GM21526 (cell line): ENCODE data around the gene TBC1D16.

ENCODE experiments used
- ATAC-seq: cut with Tn5 transposase; IDR thresholded peaks from one replicate; pipeline ENCODE4 v1.9.1; 2021; ENCODE audit warnings: moderate library complexity; ENCODE audit not compliant: unreplicated experiment, low FRiP score

Gene TBC1D16

GRCh38 chr17:80026359-80027042, 9.2 kb downstream of the TBC1D16 start:
- ATAC-seq = no peak

DNA sequence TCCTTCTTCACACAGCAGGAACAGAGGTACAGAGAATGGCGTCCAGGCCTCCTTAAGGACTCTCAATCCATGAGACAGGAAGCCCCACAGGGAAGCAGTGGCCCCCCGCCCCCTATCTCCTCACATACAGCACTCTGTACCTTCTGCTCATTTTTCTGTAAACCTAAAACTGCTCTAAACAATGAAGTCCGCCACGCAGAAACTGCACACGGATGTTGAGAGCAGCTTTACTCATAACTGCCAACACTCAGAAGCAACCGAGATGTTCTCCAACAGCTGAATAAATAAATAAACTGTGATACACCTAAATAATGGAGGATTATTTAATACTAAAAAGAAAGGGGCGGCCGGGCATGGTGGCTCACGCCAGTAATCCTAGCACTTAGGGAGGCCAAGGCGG, 9.9 kb downstream of the TBC1D16 start:
- no peak for ATAC-seq

DNA sequence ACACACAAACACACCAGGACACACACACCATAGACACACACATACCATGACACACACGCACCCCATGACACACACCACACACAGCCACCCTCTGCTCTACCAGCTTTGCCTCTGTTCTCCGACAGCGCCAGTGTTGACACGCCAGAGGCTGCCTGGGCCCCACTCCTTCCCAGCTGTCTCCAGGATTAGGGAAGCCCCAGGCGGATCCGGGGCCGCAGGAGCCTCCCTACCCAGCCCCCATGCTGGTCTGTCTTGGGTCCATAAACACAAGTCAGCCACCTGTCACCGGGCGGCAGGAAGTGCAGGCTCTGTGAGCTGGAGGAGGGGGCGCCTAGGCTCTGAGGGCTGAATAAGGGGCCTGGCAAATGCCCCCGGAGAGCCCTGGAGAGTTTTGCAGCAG, 10.5 kb downstream of the TBC1D16 start:
- no peak for ATAC-seq

- no peak for ATAC-seq
Observed at GRCh38 chr17:80024206-80024972, 11.3 kb downstream of the TBC1D16 start.

DNA sequence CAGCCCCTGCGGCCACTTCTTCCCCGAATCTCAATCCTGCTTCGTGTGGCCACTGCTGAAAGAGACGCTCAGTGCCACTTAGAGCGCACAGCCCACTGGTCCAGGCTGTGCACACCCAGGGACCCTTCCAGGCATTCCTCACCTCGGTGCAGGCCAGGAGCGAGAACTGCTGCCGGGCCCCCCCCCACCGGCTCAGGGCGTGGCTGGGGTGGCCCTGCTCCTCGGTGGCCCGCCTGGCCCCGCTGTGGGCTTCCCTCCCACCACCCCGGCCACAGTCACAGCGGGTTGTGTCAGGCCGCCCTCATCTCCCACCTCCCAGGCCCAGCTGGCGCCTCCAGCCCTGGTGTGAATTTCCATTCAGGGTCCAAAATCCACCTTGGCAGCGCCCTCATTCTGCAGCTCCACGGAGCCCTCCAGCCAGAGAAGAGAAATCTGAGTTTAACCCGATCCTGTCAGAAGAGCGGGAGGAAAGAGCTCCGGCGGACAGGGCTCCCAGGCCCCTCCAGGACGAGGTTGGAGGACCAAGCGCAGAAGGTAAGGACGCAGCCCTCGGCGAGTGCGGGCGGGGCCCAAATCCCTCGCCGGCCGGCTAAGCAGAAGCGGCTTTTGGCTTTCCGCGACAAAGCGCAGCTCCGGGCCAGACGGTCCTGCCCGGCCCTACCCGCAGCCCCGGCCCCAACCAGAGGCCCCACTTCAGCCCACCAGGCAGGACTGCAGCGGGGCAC, 12.0 kb downstream of the TBC1D16 start:
- no peak for ATAC-seq

DNA sequence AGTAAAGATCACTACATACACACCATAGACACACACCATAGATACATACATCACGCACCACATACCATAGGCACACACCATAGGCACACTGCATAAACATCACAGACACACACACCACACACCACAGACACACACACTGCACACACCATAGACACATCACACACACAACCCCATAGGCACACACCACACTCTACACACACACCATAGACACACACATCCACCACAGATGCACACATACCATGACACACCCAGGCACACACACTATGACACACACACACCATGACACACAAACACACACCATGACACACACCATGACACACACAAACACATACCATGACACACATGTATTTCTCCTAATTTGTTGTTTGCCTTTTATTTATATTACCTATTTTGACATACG, 14.1 kb downstream of the TBC1D16 start:
- ATAC-seq = no peak

DNA sequence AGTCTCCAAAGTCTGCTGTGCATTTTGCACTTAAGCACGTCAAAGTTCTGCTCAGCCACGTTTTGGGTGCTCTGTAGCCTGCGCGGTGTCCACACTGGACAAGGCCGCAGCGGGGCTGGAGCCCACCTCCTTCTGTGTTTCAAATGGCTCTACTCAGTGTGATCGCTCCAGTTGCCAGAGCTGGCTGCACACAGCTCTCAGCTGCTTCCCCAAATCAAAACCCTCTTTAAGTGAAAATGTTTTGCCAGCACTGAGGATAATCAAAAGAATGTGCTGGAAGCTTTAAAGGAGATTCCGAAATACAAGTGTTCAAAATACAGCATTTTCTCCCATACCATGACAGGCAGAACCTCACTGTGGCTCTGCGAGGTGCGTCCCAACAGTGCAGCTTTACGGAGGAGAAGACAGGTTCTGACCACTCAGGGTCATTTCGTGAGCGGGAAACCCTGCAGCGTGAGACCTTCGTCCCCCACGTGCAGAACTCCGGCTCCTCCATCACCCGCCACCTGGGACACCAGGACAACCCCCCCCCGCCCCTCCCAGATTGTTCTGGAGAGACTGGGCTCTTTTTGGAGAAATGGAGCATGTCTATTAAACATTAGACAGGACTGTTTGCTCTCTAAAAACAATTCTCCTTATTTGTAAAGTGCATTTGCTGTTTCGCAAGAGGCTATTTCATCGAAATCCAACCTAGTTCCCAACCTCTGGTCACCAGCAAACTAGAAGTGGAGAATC, 16.6 kb downstream of the TBC1D16 start:
- no peak for ATAC-seq

GRCh38 chr17:80017226-80018010, 18.3 kb downstream of the TBC1D16 start:
- ATAC-seq = no peak

DNA sequence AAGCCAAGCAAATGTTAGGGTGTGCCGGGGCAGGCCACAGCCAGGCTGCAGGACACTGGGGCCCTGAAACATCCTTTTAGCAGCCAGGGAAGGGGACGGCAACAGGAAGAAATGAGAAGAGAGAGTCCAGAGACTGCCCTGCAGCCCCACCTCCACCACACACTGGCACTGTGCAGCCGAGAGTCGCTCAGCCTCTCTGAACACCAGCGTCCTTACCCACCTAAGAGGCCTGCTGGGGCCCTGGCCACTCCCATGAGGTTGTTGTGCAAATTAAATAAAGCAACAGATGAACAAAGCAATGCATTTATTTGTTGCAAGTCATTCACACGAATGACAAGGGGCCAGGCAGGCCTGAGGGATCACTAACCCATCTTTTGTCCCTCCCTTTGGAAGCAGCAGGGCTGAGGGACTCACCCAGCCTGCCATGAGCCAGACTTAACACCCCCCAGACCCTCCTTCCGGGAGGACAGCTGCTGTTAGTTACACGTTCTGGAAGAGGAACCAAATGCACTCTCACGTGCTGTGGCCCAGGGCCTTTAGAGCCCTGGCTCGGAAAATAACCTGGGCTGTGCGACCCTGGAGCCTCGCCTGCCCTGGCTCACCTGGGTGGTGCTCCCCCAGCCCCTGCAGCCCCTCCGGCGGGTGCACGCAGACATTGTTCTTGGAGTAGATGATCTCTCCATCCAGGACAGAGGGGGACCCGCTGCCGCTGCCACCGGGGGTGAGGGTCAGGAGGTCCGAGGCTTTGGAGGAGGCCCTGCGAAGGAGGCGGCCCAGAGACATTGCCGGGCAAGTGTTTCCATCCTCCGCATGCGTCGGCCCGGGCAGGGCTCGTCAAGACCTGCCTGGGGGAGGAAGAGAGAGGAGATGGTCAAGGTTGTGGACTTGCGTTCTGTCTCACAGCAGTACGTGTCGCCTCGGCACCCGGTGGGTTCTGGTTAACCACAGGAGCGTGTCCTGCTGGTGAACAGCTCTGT, 22.6 kb downstream of the TBC1D16 start:
- ATAC-seq = no peak

DNA sequence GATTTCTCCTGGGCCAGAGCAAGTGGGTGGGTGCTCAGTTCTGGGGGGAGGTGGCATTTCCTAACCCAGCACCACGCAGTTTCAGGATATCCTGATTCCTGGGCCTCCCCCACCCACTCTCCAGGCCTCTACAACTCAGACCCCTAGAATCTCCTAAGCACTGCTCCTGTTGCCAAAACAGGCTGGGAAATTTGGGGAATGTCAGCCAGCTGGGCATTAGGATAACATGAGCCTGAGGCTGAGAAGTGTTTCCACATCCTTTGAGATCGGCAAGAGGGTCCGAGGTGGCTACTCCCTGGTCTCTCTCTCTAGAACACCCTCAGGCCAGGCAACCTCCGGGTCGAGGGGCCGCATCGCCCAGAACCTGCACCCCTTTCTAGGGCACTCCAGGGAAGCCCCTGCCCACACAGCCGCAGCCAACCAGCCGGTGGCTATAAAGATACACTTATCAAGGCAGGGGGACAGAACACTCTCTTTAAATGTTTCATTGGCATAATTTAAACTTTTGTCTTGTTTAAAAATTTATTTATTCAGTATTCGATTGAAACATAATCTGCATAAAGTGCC, 23.6 kb downstream of the TBC1D16 start:
- no peak for ATAC-seq

DNA sequence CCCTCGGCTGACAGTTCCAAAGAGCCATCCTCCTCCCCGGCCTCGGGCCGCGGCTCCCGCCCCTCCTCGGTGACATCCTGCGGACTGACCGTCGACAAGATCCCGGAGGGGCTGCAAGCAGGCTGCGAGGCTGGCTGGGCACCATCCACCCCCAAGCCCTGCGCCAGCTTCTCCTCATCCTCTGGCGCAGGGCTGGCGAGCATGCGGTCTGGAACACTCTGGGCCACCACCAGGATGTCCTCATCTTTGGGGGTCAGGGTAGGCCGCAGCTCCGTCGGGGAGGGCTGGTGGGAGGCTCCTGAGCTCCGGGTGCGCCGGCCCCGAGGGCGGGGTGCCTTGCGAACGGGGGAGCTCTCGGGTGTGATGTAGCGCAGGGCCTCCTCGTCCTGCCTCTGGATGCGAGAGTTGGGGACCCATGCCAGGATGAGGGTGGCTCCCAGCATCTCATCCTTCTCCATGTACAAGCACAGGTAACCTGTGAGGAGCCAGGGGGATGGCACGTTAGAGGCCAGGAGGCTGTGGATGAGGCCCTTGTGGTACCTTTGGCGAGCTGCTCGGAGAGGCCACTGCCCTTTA, 25.3 kb downstream of the TBC1D16 start:
- no peak for ATAC-seq

- no peak for ATAC-seq
Observed at GRCh38 chr17:80009391-80010282, 26.0 kb downstream of the TBC1D16 start.

- no peak for ATAC-seq
Observed at GRCh38 chr17:80008848-80009247, 26.8 kb downstream of the TBC1D16 start.

DNA sequence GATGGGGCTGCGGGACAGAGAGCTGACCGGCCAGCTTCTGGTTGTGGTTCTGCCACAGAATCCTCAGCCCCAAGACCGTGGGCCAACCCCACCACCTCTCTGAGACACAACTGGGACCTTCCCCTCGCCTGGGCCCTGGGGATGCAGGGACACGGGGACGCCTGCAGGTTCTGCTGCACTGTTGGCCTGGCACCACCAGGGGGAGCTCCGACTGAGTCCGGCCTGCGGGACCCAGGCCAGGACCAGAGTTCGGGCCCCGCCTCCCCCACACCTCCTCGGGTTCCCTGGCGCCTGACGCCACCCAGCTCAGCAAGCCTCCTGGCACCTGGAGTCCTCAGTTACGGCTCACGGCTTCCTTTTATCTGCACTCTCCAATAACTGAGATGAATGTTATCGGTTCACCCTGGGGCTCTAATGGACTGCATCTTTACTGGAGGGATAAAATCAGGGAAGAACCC, 27.3 kb downstream of the TBC1D16 start:
- ATAC-seq = no peak

DNA sequence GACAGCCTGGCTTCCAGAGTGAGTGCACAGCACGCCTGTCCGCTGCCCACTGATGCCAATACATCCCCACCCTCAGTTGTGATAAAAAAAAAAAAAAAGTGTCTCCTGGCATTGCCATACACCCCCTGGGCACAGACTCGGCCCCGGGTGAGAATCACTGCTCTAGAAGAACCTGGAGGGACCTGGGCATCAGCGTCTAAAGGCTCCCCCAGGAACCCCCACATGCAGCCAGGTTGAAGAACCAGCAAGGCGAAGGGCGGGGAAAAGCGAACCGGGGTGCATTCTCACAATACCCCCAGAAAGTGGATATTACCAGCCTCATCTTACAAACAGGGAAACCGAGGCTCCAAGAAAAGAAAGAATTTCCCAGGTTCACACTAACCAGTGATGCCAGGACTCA, 27.7 kb downstream of the TBC1D16 start:
- no peak for ATAC-seq

GRCh38 chr17:80006811-80007752, 28.6 kb downstream of the TBC1D16 start:
- no peak for ATAC-seq
